SK-MEL-5 (cell line): Measurements from ENCODE around the gene MMS22L. TPM values are rescaled to one million over a fixed set of nuclear protein-coding genes. Genes with fewer than 3 reads are reported as not detected.

Source experiments
- DNase-seq: peaks from one replicate; pipeline ENCODE4 v3.0.0-alpha.2; 2016; ENCODE audit warnings: low read depth, low spot score
- in situ Hi-C: cut with HindIII; loops from 2 replicates; pipeline ENCODE4 v1.10.0; 2016; ENCODE audit warnings: low sequenced_read_pairs, high pct_unique_total_duplicates, low pct_unique_long_range_greater_than_20kb
- polyA plus RNA-seq, 2 experiments: library from polyadenylated mRNA; depleted of rRNA; stranded (reverse); fragments of >200 nt; gene quantifications; 2 replicates each; pipeline ENCODE4 v1.2.3, GENCODE V29; 2015
- total RNA-seq: library from RNA; depleted of rRNA; stranded (reverse); fragments of >200 nt; shearing (Covaris generic); gene quantifications from 2 replicates; pipeline ENCODE4 v1.2.3, GENCODE V29; 2014; rRNA removed

The MMS22L gene, protein sequence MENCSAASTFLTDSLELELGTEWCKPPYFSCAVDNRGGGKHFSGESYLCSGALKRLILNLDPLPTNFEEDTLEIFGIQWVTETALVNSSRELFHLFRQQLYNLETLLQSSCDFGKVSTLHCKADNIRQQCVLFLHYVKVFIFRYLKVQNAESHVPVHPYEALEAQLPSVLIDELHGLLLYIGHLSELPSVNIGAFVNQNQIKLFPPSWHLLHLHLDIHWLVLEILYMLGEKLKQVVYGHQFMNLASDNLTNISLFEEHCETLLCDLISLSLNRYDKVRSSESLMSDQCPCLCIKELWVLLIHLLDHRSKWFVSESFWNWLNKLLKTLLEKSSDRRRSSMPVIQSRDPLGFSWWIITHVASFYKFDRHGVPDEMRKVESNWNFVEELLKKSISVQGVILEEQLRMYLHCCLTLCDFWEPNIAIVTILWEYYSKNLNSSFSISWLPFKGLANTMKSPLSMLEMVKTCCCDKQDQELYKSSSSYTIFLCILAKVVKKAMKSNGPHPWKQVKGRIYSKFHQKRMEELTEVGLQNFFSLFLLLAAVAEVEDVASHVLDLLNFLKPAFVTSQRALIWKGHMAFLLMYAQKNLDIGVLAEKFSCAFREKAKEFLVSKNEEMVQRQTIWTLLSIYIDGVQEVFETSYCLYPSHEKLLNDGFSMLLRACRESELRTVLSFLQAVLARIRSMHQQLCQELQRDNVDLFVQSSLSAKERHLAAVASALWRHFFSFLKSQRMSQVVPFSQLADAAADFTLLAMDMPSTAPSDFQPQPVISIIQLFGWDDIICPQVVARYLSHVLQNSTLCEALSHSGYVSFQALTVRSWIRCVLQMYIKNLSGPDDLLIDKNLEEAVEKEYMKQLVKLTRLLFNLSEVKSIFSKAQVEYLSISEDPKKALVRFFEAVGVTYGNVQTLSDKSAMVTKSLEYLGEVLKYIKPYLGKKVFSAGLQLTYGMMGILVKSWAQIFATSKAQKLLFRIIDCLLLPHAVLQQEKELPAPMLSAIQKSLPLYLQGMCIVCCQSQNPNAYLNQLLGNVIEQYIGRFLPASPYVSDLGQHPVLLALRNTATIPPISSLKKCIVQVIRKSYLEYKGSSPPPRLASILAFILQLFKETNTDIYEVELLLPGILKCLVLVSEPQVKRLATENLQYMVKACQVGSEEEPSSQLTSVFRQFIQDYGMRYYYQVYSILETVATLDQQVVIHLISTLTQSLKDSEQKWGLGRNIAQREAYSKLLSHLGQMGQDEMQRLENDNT
- 15.1 and 16.4 TPM in 2 replicates for total RNA-seq
- polyA plus RNA-seq (2015; cell fraction: cytosol; rRNA removed): 7.3 and 14.7 TPM in 2 replicates
- polyA plus RNA-seq (2015; cell fraction: nucleus; rRNA removed): 15.4 and 19.9 TPM in 2 replicates

DNA sequence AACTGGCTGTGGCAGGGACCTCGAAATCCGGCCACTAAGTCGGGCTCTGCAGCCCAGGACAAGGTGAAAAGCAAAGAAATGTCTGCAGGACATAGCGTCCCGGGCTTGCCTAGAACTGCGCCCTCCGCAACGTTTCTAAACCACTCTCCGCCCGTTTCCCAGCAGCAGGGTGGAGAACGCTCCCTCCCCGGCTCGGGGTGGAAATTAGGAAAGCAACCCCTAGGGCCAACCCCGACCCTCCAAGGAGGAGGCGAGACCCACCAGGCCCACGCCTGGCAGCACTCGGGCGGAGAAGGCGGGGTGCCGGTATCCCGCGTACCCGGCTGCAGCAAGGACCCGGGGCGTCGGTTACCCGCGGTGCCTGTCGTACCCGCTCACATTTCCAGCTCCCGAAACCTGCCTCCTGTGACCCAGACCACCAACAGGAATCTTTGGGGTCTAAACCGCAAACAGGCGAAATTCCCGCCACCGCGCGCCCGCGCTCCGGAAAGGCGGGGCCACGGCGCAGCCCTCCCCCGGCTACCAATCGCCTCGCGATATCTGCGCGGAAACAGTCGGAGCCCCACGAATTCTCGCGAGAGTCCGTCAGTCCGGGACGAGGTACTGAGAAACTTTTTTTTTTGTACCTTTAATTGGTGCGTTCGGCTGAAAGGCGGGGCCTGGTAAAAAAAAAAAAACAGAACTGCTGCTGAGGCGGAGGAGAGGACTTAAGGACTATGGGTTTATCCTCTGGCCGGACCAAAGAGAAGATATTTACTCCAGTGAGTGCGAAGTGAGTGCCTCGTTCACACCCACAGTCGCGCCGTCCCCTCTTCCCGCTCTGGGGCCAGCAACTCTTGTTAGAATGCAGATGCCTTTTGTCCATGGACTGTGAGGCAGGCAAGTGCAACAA is at the start of gene MMS22L:
TSS of gene MMS22L (minus strand) at position 491 of the 892 bp plus-strand sequence. CDS start 739 bp downstream, outside the sequence.
- in situ Hi-C loops: no loop called here

DNA sequence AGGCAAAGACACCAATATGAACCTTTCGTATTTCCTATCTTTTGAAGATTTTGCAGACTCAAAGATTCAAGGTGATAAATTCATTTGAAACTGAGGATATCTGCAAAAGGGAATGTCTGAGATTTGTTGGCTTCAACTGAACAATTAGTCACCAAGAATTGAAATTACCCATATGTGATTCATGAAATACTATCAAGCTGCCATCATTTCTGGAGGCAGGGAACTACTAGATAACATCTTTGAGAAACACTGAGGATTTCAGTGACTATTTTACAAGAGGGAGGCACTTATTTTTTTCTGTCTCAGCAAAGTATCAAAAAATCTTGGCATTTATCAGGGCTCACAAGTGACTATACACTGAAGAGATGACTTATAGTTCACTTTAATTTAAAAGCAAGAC is 39.8 kb upstream of the MMS22L start:
- DNase-seq: no peak
- in situ Hi-C loops: no loop called here

More for the DNA sequence above, at the start of gene MMS22L:
- DNase-seq: peak; percentile 95

DNA sequence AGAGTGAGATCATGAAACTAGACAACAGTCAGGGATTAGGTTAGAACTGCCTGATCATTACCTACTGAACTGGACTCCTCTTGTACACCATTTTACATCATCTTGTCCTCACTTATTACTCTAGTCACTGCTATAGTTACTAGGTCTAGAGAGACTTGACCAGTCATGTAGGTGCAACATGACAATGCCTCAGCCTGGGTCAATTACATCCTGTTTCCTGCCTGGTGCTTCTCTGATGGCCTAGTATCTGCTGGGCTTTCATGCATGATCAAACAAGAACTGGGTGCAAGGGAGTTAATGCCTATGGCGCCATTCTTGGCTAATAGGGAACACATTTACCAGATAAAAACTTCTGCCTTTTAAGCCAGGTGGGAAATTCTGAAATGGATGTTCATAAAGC is 39.2 kb upstream of the MMS22L start:
- in situ Hi-C loops: no loop called here
- no peak for DNase-seq

DNA sequence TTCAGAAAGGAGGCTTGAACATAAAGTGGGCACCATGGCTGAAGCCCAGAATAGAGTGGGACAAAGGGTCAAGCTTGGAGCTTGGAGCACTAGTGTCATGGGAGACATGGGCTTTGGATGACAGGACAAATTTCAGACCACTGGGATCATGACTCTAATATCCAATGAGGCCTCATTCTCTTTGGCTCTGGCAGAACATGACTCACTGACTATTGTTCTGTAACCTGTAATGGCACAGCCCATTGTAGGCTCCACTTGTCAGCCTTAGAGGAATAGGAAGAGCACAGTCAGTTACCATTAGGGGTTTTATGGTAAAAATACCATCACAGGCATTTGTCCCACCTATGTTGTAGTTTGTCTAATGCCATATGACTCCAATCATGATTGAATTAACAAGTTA is 34.0 kb upstream of the MMS22L start:
- in situ Hi-C loops: no loop called here
- no peak for DNase-seq

DNA sequence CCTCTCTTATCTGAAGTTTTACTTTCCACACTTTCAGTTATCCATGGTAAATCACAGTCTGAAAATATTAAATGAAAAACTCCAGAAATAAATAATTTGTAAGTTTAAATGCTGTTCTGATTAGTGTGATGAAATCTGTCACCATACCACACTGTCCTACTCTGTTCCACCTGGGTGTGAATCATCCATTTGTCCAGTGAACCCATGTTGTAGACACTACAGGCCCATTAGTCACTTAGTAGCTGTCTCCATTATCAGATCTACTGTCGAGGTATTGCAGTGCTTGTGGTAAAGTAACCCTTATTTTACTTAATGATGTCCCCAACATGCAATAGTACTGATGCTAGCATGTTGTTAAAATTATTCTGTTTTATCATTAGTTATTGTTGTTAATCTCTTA is 29.2 kb upstream of the MMS22L start:
- no peak for DNase-seq
- in situ Hi-C loops: no loop called here

DNA sequence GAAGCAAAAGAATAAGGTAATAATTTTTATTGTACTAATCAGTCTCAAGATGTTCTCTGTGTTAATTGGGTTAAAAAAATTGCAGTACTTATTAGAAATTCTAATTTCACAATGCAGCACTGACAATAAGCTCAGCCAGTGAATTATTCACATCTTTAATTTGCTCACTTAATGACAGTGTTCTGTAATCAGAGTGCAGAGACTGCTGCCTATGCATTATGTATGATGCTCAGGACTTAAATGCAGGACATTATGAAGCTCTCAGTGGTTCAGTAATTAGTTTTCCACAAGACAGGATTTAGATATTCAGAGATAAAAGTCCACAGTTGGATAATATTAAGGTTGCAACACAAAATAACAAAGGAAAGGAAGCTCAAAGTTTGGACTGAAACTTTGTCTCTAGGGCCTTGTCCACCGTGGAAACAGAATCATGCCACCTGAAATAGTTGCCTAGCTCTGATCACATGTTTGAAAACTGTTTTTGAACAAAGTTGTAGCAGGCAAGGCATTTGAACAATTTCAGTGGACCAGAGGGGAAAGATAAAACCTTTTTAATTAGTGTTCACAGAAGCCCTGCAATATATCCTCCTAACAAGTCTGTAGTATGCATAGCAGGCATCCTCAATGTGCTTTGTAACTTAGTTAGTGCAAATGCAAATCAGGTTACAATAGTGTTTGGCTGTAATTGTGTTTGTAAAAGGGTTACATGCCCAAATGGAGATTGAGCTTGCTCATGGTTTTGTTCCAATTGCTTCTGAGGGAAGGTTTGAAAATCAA is 23.7 kb upstream of the MMS22L start:
- in situ Hi-C loops: no loop called here
- no peak for DNase-seq

DNA sequence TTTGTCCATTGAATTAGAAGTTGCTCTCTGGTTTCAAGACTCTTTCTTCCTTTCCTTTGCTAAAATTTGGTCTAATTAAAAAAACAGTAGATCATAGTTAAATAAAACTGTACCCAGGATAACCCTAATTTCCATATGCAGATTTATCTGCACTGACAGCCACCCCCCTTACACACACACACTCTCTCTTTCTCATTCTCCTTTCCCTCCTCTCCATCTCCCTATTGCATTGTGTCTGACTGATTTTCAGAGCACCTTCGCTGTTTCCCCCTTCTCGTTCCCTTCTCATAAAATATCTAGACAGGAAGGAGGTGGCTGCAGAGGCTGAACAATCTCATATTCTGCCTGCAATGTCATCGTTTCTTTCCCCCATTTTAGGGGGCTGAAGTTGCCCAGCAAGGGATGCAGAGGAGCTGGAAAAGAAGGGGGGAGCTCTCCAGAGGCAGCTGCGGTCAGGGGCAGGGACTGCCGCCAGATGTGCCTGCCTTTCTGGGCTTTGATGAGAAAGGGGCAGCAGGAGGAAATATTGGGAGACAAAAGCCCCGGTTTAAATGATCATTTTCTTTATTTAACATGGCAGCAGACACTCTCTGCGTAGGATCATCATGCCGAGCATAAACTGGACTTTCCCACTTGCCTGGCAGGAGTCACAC is 22.5 kb upstream of the MMS22L start:
- DNase-seq: no peak
- in situ Hi-C loops: no loop called here

DNA sequence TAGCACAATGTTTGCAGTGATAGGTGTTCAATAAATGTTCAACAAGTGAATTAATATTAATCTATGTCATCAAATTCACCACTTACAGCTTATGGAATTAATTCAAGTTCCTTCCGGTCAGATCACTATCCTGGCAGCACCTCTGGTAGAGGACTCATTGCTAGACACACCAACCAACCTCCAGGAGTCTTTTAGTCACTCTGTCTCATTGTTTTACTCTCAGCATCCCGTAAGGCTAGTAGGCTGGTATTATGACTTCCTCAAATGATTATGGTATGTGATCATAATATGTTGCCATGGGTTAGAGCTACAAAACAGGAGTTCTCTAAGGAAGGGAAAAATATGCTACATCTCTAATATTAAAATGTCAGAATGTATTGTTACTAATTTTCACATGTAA is 21.7 kb upstream of the MMS22L start:
- no peak for DNase-seq
- in situ Hi-C loops: no loop called here

DNA sequence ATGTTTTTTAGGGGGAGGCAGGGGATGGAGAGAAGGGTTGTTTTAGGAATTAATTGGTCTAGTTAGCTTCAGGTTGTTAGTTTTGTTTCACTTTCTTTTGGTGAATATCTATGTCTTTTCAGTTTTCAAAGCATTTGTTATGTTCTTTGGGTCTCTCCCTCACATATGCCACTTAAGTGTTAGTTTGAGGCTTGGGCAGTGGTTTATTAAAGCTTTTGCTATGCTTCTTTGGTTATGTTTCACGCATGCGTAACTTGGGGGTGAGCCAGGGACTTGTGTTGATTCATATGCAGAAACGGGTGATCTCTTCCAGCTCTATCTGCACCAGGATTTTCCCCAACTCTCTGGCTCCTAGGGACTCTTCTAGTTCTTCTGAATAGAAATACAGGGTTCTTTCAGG is 11.4 kb upstream of the MMS22L start:
- no peak for DNase-seq
- in situ Hi-C loops: no loop called here

DNA sequence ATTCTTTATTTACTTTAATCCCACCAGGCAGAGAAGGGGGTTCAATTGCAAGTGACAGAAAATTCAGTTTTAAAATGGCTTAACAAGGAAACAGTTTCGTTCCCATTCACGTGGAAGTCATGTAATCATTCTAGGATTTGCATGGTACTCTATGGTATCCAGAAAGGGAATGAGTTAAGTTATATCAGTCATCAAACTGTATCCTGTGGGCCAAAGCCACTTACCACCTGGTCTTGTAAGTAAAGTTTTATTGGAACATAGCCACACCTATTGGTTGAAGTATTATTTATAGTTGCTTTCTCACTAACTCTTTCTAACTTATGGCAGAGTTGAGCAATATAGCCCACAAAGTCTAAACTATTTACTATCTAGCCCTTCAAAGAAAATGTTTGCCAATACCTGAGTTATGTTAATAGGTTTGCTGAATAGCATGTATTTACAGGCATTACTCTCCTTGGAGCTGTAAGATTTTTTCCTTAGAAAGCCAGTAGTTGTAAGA is 10.2 kb upstream of the MMS22L start:
- DNase-seq: no peak
- in situ Hi-C loops: no loop called here

DNA sequence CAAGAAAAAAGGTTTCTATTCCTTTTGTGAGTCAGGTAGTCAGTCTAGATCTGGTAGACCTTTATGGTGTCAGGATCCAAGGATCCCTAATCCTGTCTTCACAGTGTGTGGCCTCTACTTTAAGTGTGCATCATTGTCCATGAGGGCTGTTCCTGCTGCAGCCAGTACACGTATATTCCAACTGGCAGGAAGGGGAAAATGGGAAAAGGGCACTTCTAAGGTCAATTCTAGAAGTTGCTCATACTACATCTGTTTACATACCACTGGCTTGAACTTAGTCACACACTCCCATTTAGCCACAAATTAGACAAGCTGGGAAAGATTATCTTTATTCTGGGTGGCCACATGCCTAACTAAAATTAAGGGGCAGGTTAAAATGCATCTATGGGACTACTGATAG is 9.7 kb upstream of the MMS22L start:
- no peak for DNase-seq
- in situ Hi-C loops: no loop called here

DNA sequence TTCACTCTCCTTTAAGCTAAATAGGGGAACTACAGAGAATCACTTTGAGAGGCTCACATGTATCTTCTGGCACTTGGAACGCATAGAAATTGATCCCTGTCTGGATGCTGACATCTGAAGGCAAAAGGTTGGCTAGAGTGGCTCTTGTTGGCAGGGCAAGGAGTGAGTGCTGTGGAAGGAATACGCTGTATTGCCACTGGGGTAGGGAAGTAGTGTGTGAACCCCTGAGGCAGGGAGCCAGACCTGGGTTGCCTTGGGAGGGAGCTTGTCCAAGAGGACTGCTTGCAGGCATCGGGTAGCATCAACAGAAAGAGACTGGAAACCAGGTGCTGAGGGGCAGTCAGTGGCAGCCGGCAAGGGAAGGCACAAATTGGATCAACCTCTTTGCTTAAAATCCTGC is 8.9 kb upstream of the MMS22L start:
- DNase-seq: no peak
- in situ Hi-C loops: no loop called here

DNA sequence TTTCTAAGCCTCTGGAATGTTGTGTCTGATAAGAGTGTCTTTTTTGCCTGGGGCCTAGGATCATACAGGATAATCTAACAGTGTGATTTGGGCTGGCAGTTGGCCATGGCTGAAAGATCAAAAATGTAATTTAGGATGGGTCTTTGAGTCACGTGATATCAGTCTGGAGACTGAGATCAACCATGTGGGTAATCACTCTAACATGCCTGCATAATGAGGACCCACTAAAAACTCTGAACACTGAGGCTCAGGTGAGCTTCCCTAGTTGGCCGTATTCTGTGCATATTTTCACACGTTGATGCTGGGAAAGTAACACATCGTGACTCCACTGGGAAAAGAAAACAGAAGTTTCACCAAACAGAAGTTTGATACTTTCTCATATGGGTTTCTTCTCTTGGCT is 6.3 kb upstream of the MMS22L start:
- in situ Hi-C loops: no loop called here
- no peak for DNase-seq

DNA sequence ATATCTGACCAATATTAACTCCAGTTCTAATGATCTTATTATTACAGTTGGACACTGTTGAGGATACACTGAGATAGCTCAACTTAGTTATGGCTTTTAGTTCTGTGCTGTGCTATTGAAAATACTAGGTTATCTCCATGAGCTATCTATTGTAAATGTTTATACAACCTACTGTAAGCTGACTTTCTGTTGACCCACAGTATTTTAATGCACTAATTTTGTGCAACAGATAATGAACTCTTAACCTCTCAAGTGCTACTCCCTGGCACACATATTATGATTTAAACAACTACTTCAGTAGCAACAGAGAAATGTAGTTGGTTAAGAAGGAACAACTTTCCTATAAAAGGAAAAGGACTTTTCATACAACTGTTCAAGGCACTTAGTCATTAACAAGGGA is 5.2 kb upstream of the MMS22L start:
- in situ Hi-C loops: no loop called here
- DNase-seq: no peak

DNA sequence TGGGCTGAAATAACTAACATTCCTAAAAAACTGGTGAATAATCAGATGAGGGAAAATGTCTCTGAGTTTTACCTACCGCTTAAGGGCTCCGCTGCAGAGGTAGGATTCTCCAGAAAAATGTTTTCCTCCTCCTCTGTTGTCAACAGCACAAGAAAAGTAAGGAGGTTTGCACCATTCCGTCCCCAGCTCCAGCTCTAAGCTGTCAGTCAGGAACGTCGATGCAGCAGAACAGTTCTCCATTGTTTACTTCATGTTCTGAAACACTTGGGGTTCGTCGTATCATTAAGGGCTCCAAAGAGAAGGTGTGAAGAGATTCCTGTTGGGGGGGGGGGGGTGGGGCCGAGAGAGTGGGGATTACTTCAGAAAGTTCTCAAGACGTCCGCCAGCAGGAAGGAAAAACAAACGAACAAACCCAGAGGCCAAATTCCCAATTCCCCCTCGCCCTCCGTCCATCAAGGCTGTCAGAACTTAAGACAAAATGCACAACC is 734 bp downstream of the MMS22L start:
- DNase-seq: peak; percentile 4
- in situ Hi-C loops: no loop called here

DNA sequence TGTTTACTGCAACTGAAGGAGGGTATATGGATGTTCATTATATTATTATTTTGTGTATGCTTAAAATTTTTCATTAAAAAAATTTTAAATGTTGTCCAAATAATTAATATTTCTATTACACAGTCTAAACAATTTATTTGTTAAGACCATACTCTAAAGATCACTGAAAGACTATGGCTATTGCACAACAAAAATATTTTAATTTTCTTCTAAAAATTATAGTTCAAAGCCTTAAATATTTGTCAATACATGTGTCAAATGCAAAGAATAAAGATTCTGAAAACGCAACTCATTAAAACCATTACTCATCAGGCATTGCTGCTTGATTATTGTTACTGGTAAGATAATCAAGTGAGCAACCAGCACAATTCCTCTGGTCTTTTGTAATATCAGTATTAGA is 2.2 kb downstream of the MMS22L start:
- in situ Hi-C loops: no loop called here

More for the DNA sequence above, 2.2 kb downstream of the MMS22L start:
- no peak for DNase-seq
